COLO829 (cell line): Measurements from ENCODE around the gene USP30.
"Not testable (repeated sequence)": the region's sequence is repeated elsewhere in the genome, so short reads cannot be mapped to it uniquely, and the experiment has no call there.

ENCODE experiments used
- DNase-seq: peaks from one replicate; pipeline ENCODE4 v3.0.0; 2012; ENCODE audit warnings: low spot score

Gene USP30, protein sequence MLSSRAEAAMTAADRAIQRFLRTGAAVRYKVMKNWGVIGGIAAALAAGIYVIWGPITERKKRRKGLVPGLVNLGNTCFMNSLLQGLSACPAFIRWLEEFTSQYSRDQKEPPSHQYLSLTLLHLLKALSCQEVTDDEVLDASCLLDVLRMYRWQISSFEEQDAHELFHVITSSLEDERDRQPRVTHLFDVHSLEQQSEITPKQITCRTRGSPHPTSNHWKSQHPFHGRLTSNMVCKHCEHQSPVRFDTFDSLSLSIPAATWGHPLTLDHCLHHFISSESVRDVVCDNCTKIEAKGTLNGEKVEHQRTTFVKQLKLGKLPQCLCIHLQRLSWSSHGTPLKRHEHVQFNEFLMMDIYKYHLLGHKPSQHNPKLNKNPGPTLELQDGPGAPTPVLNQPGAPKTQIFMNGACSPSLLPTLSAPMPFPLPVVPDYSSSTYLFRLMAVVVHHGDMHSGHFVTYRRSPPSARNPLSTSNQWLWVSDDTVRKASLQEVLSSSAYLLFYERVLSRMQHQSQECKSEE

GRCh38 chr12:109052414-109053323, at the start of gene USP30:
TSS of gene USP30 (plus strand) at chr12:109052576. CDS start at chr12:109052679, 103 bp downstream.
- DNase-seq, result peak; percentile 98

DNA sequence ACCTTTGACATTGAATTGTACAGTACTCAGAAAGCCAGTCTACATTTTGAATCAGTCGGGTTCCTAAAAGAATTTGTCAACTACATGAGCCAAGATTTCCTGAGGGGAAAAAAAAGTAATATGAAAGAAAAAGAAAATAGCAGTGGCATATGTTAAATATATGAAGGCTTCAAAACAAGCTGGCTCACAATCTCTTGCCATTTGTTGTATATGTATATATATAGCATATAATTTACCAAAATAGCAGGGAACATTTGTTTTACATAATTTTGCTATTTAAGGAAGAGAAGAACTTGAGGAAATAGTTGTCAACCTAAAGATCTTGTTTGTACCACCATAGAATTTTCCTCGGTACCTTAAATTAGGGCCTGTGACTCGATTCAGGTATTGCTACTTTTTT, 48.4 kb upstream of the USP30 start:
- DNase-seq, result no peak

DNA sequence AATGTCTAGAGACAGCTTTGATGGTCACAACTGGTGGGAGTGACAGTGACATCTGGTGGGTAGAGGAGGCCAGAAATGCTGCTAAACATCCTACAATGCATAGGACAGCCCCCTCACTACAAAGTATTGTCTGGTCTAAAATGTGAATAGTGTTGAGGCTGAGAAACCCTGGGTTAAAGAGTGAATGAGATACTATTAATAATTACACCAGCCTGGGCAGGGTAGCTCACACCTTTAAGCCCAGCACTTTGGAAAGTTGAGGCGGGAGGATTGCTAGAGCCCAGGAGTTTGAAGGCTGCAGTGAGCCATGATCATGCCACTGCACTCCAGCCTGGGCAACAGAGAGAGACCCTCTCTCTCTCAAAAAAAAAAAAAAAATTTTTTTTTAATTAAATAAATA, 42.6 kb upstream of the USP30 start:
- no peak for DNase-seq

GRCh38 chr12:109010259-109010658, 42.1 kb upstream of the USP30 start:
- no peak for DNase-seq

DNA sequence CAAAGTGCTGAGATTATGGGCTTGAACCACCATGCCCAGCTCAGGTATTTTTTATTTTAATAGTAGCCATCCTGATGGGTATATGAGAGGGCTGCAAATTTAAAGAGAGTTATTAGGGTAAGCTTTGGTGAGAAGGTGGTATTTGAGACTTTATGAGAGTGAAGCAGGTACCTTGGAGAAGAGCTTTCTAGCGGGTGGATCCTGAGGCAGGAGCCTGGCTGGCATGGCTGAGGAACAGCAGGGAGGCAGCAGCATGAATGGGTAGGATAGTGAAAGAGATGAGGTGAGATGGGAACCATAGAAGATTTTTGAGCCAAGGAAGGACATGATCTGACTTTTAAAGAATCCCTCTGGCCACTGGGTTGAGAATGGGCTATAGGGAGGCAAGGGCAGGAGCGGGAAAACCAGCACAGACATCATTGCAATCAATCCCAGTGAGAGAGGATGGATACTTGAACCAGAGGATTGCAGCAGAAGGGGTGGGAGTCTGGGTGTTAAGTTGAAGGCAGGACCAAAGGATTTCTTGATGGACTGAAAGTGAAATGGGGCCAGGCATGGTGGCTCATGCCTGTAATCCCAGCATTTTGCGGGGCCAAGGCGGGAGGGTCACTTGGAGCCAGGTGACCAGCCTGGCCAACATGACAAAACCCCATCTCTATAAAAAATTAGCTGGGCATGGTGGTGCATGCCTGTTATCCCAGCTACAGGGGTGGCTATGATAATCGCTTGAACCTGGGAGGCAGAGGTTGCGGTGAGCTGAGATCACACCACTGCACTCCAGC, 37.2 kb upstream of the USP30 start:
- no peak for DNase-seq

- no peak for DNase-seq
These were observed 36.4 kb upstream of the USP30 start for GRCh38 chr12:109016016-109016415.

GRCh38 chr12:109016978-109017377, 35.4 kb upstream of the USP30 start:
- no peak for DNase-seq

- DNase-seq, result no peak
These were observed 34.1 kb upstream of the USP30 start for GRCh38 chr12:109018296-109018695.

GRCh38 chr12:109020146-109020795, 32.1 kb upstream of the USP30 start:
- DNase-seq, result no peak

DNA sequence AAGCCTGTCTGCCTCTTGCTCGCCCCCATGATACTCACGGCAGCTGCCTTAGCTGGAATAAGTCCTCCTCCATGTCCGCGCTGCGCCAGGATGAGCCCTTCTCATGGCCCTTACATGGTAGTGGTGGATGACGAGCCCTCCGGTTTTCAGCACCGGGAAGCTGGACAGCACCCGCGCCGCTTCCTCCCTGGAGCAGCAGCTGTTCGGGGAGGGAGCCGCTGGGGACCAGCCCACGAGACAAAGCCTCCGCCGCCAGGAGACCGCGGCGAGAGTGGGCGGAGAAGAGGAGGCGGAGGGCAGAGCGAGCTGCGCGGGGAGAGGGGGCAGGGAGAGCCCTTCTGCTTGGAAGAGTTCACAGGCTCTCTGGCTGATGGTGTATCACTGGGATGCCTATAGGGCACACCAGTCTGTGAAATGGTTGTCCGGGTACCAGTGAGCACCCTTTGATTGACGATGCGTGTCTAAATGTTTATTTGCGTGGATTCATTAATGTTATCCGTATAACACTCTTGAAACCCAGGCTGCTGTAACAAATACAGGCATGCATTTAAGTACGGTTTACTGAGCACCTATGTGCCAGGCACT, 31.5 kb upstream of the USP30 start, which contains the start of gene SVOP:
SVOP (minus strand) TSS at position 273 of the 585 bp plus-strand sequence; CDS start at position 73, 200 bp downstream.
- peak; percentile 76 for DNase-seq

GRCh38 chr12:109027767-109028166, 24.6 kb upstream of the USP30 start:
- DNase-seq, result no peak

- not testable (repeated sequence) for DNase-seq
These were observed 23.8 kb upstream of the USP30 start for GRCh38 chr12:109028624-109029023.

DNA sequence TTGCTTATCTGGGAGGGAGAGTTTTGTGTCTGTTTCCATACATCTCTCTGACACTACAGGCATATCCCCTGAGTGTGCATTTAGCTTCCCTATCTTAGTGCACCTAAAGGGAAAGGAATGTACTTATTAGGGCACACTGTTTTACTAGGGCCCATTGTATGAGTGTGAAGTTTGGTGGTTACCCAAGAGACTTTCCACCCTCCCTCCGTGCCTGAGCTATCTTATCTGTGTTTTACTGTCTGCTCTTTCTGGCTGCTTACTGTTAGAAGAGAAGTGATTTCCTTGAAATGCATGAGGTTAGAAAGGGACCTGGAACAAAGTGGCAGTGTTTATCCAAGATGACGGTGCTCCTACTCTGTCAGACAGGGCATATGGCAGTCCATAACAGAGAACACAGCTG, 23.0 kb upstream of the USP30 start:
- DNase-seq, result no peak

GRCh38 chr12:109033239-109034196, 18.9 kb upstream of the USP30 start:
- no peak for DNase-seq

DNA sequence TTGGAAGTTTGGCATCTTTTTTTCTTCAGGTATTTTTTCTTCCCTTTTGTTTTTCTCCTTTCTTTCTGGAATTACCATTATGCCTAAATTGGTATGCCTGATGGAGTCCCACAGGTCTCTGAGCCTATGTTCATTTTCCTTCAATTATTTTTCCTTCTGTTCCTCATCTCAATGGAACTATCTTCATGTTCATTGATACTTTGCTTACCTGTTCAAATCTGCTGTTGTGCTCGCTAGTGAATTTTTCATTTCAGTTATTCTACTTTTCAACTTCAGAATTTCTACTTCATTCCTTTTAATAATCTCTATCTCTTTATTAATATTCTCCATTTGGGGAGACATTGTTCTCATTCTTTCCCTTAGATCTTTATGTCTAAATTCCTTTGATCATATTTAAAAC, 15.4 kb upstream of the USP30 start:
- no peak for DNase-seq

GRCh38 chr12:109044241-109044640, 8.1 kb upstream of the USP30 start:
- no peak for DNase-seq

GRCh38 chr12:109047081-109047805, 5.1 kb upstream of the USP30 start:
- DNase-seq, result no peak

DNA sequence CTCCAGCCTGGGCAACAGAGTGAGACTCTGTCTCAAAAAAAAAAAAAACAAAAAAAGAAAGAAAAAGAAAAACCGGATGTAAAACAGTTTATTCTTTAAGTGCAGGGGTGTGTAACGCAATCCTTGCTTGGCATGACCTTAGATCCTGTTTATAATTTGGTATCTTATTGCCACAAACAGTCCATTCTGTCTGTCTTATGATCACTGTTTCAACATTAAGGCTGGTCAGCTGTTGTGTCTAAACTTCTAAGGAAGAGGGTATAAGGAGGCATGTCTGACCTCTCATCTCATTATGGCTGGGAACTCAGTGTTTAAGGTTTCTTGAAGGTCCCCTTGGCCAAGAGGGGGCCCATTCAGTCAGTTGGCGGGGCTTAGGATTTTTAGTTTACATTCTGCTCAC, 3.7 kb upstream of the USP30 start:
- not testable (repeated sequence) for DNase-seq

GRCh38 chr12:109049794-109050193, 2.6 kb upstream of the USP30 start:
- DNase-seq, result not testable (repeated sequence)
